Measurements from ENCODE around the gene WWC1. TPM values are rescaled to one million over a fixed set of nuclear protein-coding genes. Genes with fewer than 3 reads are reported as not detected.

The WWC1 gene
- total RNA-seq, 2 donors from 2014 or later, result 40.0 to 49.4 TPM

DNA sequence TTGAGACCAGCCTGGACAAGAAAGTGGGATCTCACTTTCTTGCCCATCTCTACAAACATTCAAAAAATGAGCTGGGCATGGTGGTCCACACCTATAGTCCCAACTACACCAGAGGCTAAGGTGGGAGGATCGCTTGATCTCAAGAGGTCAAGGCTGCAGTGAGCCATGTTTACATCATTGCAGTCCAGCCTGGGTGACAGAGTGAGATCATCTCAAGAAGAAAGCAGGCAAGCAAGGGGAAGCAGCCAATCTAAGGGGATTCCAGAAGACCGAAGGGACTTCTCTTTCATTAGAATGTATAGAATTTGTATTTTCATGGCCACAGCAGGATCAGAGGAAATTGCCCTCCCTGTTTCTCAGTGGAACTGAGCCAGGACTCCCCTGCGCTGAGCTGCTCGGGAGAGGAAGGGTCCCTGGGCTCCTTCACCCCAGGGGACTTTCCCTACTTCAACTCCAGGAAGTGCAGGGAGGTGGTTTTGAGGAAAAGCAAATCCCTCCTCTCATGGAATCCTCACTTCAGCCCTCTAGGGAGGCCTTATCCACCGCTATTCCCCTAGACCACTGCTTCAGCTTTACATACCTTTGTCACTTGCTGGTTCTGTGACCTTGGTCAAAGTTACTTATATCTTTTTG is 12.1 kb downstream of the WWC1 start:
- no peaks in the 10 kb centered on the region for H3K27me3 ChIP-seq
- no peak overlapping the region for H3K4me3 ChIP-seq
- no peaks in the 10 kb centered on the region for H3K9me3 ChIP-seq
- ATAC-seq (no peak), DNase-seq (no peak)
- WGBS, 2 donors, result 78 to 81% methylated on average over 5 of the region's 5 CpGs
- TF ChIP-seq POLR2A (IDR thresholded peaks at IDR 0.05), result no peak
- TF ChIP-seq, protein P1, sequence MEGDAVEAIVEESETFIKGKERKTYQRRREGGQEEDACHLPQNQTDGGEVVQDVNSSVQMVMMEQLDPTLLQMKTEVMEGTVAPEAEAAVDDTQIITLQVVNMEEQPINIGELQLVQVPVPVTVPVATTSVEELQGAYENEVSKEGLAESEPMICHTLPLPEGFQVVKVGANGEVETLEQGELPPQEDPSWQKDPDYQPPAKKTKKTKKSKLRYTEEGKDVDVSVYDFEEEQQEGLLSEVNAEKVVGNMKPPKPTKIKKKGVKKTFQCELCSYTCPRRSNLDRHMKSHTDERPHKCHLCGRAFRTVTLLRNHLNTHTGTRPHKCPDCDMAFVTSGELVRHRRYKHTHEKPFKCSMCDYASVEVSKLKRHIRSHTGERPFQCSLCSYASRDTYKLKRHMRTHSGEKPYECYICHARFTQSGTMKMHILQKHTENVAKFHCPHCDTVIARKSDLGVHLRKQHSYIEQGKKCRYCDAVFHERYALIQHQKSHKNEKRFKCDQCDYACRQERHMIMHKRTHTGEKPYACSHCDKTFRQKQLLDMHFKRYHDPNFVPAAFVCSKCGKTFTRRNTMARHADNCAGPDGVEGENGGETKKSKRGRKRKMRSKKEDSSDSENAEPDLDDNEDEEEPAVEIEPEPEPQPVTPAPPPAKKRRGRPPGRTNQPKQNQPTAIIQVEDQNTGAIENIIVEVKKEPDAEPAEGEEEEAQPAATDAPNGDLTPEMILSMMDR (IDR thresholded peaks at IDR 0.05), result no peak
- H3K36me3 ChIP-seq (replicated peaks in 1 of 2; ENCODE audit: insufficient read depth in 1 of 2, low read depth in 2 of 2), result no peaks in the 10 kb centered on the region
- intact Hi-C loops (cut with DNase I), result no loop called here
- H3K27ac ChIP-seq, result peak overlapping the region in 3 of 4 donors; percentile 41 to 78 (median 71)
- peaks cover 100% of the 10 kb centered on the region for H3K4me1 ChIP-seq

DNA sequence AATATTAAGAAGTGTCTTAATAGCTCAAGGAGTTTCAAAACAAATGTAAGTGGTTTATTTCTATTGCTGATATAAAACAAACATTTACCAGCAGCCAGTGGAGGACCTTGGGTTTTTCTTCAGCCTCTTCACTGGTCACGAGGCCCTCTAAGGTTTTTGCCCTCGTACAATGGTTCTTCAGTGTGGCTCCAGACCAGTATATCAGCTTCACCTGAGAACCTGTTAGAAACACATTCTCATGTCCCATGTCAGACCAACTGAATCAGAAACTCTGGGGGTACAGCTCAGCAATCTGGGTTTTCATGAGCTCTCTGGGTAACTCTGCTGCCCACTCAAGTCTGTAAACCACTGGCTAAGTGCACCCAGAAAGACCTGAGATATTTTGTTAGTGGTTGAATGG is 12.9 kb downstream of the WWC1 start:
- Histone ChIP-seq H3K9me3 (no peaks in the 10 kb centered on the region), H3K4me3 (no peak overlapping the region), H3K36me3 (replicated peaks in 1 of 2; ENCODE audit: insufficient read depth in 1 of 2, low read depth in 2 of 2) (no peaks in the 10 kb centered on the region), H3K27me3 (no peaks in the 10 kb centered on the region), H3K27ac (peak overlapping the region in 3 of 4 donors; percentile 55 to 78 (median 66)), H3K4me1 (peaks cover 100% of the 10 kb centered on the region)
- intact Hi-C loops (cut with DNase I), result no loop called here
- no peak for TF ChIP-seq POLR2A (IDR thresholded peaks at IDR 0.05)
- TF ChIP-seq, protein P1 (IDR thresholded peaks at IDR 0.05), result no peak
- WGBS, 2 donors, result 54 to 57% methylated on average over 2 of the region's 2 CpGs
- DNase-seq (no peak), ATAC-seq (no peak)

GRCh38 chr5:168305281-168305680 is 13.8 kb downstream of the WWC1 start:
- Histone ChIP-seq H3K4me1 (peaks cover 96% of the 10 kb centered on the region), H3K27me3 (no peaks in the 10 kb centered on the region), H3K27ac (peak overlapping the region in 3 of 4 donors; percentile 55 to 78 (median 66)), H3K9me3 (no peaks in the 10 kb centered on the region), H3K4me3 (no peak overlapping the region), H3K36me3 (replicated peaks in 1 of 2; ENCODE audit: insufficient read depth in 1 of 2, low read depth in 2 of 2) (no peaks in the 10 kb centered on the region)
- peak in 1 of 4 donors; percentile 43 for DNase-seq
- TF ChIP-seq, protein P1 (IDR thresholded peaks at IDR 0.05), result no peak
- TF ChIP-seq POLR2A (IDR thresholded peaks at IDR 0.05), result no peak
- peak; percentile 36 for ATAC-seq
- 24 to 38% methylated on average over 6 to 7 of the region's 7 CpGs for WGBS, 2 donors
- intact Hi-C loops (cut with DNase I), result no loop called here

DNA sequence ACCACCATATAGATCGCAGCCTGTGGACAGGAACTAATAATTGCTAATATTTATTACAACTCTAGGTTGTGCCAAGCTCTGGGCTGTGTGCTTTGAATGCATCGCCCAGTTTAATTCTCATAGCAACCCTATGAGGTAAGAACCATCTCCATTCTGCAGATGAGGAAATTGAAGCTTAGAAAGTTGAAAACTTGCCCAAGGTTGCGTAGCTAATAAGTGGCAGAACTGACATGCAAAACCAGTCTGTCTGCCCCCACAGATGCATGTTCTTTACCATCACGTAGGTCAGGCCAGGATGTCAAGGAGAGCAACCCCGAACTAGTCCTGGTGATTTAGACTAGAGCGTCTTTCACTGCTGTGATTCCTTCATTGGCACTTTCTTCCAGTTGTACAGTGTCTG is 15.6 kb downstream of the WWC1 start:
- DNase-seq (no peak), ATAC-seq (peak; percentile 64)
- no peaks in the 10 kb centered on the region for H3K9me3 ChIP-seq
- H3K4me1 ChIP-seq, result peaks cover 88% of the 10 kb centered on the region
- H3K4me3 ChIP-seq, result no peak overlapping the region
- peak overlapping the region in 3 of 4 donors; percentile 2 to 78 (median 66) for H3K27ac ChIP-seq
- intact Hi-C loops (cut with DNase I), result no loop called here
- H3K27me3 ChIP-seq, result no peaks in the 10 kb centered on the region
- no peaks in the 10 kb centered on the region for H3K36me3 ChIP-seq (replicated peaks in 1 of 2; ENCODE audit: insufficient read depth in 1 of 2, low read depth in 2 of 2)
- TF ChIP-seq, protein P1 (IDR thresholded peaks at IDR 0.05), result no peak
- no peak for TF ChIP-seq POLR2A (IDR thresholded peaks at IDR 0.05)
- WGBS, 2 donors, result 70 to 74% methylated on average over 6 of the region's 6 CpGs

All from body of pancreas (tissue), 4 donors.